Measurements from ENCODE around the gene RPTN.

RPTN gene

GRCh38 chr1:152110860-152111514 lies 48.0 kb downstream of the RPTN start:
- no peak for DNase-seq (ENCODE audit: low spot score)

- peak; percentile 15 for DNase-seq (ENCODE audit: low spot score)
Observed at GRCh38 chr1:152110365-152110859, 48.6 kb downstream of the RPTN start.

- no peak for DNase-seq (ENCODE audit: low spot score)
Observed at GRCh38 chr1:152109998-152110294, 49.1 kb downstream of the RPTN start.

- DNase-seq (ENCODE audit: low spot score), result no peak
Observed at GRCh38 chr1:152109231-152109997, 49.6 kb downstream of the RPTN start.

GRCh38 chr1:152108882-152109222 lies 50.2 kb downstream of the RPTN start:
- no peak for DNase-seq (ENCODE audit: low spot score)

GRCh38 chr1:152107984-152108881 lies 50.8 kb downstream of the RPTN start:
- no peak for DNase-seq (ENCODE audit: low spot score)

GRCh38 chr1:152107031-152107983 lies 51.7 kb downstream of the RPTN start:
- DNase-seq (ENCODE audit: low spot score), result no peak

- DNase-seq (ENCODE audit: low spot score), result no peak
Observed at GRCh38 chr1:152104854-152105253, 54.2 kb downstream of the RPTN start.
